MCF 10A (cell line): Measurements from ENCODE around the gene ABCC4. TPM values are rescaled to one million over a fixed set of nuclear protein-coding genes. Genes with fewer than 3 reads are reported as not detected.
A peak's percentile ranks its signal among the peaks of the same experiment; 100 is the strongest.

Source experiments
- BruUV-seq: library from RNA; stranded (reverse); fragments of 400-500 nt; replicated peaks from 2 replicates; lab custom pipeline; 2021; lab: Mats Ljungman, UMichigan
- CTCF ChIA-PET: fragments of 300-600 bp; sonication (Branson Sonifier 250); formaldehyde crosslinking; extraction: SDS; loops from one replicate; lab custom pipeline; 2021; ENCODE audit warnings: antibody characterized with exemption, inconsistent platforms; lab: Yijun Ruan, JAX
- POLR2A ChIA-PET: fragments of 300-600, 350-650 bp; sonication (Branson Sonifier 250); formaldehyde crosslinking; extraction: SDS; loops from one replicate; lab custom pipeline; 2020; ENCODE audit warnings: antibody characterized with exemption, inconsistent platforms; lab: Yijun Ruan, JAX
- DNase-seq: peaks from one replicate; pipeline ENCODE4 v3.0.0-alpha.2; 2018; ENCODE audit not compliant: unreplicated experiment
- H3K27ac Mint-ChIP-seq: one replicate; pipeline ENCODE4 v1.8.0; 2022; ENCODE audit warnings: mild to moderate bottlenecking, low read depth, mixed read lengths; ENCODE audit not compliant: unreplicated experiment
- H3K27me3 Mint-ChIP-seq: one replicate; pipeline ENCODE4 v1.8.0; 2022; ENCODE audit warnings: mixed read lengths; ENCODE audit not compliant: insufficient read depth, unreplicated experiment
- H3K36me3 Mint-ChIP-seq: one replicate; pipeline ENCODE4 v1.8.0; 2022; ENCODE audit warnings: mild to moderate bottlenecking, moderate library complexity, mixed read lengths; ENCODE audit not compliant: insufficient read depth, unreplicated experiment
- H3K4me1 Mint-ChIP-seq: one replicate; pipeline ENCODE4 v1.8.0; 2022; ENCODE audit warnings: mixed read lengths; ENCODE audit not compliant: insufficient read depth, unreplicated experiment
- H3K4me3 Mint-ChIP-seq: one replicate; pipeline ENCODE4 v1.8.0; 2022; ENCODE audit warnings: mild to moderate bottlenecking, moderate library complexity, mixed read lengths; ENCODE audit not compliant: unreplicated experiment
- H3K9me3 Mint-ChIP-seq: one replicate; pipeline ENCODE4 v1.8.0; 2022; ENCODE audit warnings: mixed read lengths; ENCODE audit not compliant: unreplicated experiment
- intact Hi-C: fragments of 100-400 bp; cut with micrococcal nuclease; formaldehyde crosslinking; loops from 2 replicates; pipeline ENCODE4 v1.14.1; 2022
- total RNA-seq: library from RNA; stranded (reverse); gene quantifications from 2 replicates; pipeline ENCODE4 v1.2.3, GENCODE V29; 2022
- TF ChIP-seq, protein P1 (sequence below): fragments of 200-600 bp; IDR thresholded peaks from one replicate; pipeline ENCODE4 v1.8.0; 2022; ENCODE audit warnings: antibody characterized with exemption, mild to moderate bottlenecking; ENCODE audit not compliant: unreplicated experiment

The ABCC4 gene
- total RNA-seq, 1 experiment from 2014 or later, result 13.9 TPM

DNA sequence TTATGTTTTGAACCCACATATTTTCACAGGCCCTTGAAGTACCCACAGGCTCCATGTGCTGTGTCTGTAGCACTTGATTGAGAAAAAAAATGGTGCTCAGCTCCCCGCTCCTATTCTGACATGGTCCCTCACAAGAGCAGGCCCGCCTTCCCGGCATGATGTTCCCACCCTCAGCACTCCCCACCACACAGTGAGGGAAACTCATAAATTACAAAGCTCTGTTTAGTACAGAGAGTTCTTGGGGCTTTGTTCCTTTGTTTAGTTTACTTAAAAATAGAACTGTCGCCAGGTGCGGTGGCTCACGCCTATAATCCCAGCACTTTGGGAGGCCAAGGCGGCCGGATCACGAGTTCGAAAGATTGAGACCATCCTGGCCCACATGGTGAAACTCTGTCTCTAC, 25.9 kb upstream of the ABCC4 start:
- no peak overlapping the region for H3K27ac Mint-ChIP-seq
- BruUV-seq, result no TSS peak

DNA sequence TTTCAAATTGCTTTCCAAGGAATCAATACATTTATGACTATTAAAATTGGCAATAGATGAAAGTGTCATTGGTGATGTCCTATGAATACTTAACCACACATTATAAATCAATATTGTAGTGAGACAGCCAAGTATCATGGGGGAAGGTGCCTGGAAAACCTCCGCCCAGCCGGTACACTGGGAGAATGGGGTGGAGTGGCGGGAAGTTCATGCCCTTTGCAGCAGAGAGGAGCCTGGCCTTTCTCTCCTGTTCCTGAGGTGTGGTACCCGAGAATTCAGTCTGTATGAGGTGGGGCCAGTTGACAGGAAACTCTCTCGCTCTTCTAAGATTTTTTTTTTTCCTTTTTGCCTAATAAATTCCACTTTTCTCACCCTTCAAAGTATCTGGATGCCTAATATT, 25.4 kb upstream of the ABCC4 start:
- DNase-seq, result no peak
- H3K4me1 Mint-ChIP-seq, result no peaks in the 10 kb centered on the region
- H3K27ac Mint-ChIP-seq, result no peak overlapping the region
- POLR2A ChIA-PET, result no interaction called here
- H3K27me3 Mint-ChIP-seq, result no peaks in the 10 kb centered on the region
- CTCF ChIA-PET, result no interaction called here
- TF ChIP-seq, protein P1, sequence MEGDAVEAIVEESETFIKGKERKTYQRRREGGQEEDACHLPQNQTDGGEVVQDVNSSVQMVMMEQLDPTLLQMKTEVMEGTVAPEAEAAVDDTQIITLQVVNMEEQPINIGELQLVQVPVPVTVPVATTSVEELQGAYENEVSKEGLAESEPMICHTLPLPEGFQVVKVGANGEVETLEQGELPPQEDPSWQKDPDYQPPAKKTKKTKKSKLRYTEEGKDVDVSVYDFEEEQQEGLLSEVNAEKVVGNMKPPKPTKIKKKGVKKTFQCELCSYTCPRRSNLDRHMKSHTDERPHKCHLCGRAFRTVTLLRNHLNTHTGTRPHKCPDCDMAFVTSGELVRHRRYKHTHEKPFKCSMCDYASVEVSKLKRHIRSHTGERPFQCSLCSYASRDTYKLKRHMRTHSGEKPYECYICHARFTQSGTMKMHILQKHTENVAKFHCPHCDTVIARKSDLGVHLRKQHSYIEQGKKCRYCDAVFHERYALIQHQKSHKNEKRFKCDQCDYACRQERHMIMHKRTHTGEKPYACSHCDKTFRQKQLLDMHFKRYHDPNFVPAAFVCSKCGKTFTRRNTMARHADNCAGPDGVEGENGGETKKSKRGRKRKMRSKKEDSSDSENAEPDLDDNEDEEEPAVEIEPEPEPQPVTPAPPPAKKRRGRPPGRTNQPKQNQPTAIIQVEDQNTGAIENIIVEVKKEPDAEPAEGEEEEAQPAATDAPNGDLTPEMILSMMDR, result no peak
- no peaks in the 10 kb centered on the region for H3K36me3 Mint-ChIP-seq
- no peak overlapping the region for H3K4me3 Mint-ChIP-seq
- BruUV-seq, result no TSS peak
- intact Hi-C loops, result no loop called here
- no peaks in the 10 kb centered on the region for H3K9me3 Mint-ChIP-seq

More for the DNA sequence above, 25.9 kb upstream of the ABCC4 start:
- no peak for DNase-seq
- Mint-ChIP-seq H3K4me1 (no peaks in the 10 kb centered on the region), H3K4me3 (no peak overlapping the region), H3K36me3 (no peaks in the 10 kb centered on the region), H3K27me3 (no peaks in the 10 kb centered on the region), H3K9me3 (no peaks in the 10 kb centered on the region)
- TF ChIP-seq, protein P1, result no peak
- intact Hi-C loops, result no loop called here
- CTCF ChIA-PET, result no interaction called here
- POLR2A ChIA-PET, result no interaction called here

DNA sequence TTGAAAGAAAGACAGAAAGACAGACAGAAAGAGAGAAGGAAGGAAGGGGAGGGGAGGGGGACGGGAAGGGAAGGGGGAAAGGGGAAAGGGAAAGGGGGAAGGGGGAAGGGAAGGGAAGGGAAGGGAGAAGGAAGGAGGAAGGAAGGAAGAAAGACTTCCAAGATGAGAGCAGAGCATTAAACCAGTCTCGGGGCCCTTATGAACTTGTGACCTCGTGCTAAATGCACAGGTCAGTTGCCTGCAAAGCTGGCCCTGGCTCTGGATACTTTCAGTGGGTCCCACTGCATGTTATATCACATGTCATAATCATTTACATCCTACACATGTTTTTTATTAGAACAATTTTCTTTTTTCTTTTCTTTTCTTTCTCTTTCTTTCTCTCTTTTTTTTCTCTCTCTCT, 24.2 kb upstream of the ABCC4 start:
- ChIA-PET CTCF (interaction anchor here (0.6 to 1.6 kb wide), 2 partner anchors 28 to 244 kb away, joined by 3 to 5 read pairs; no protein-coding TSS in a partner anchor), POLR2A (interaction anchor here (0.6 kb wide), 1 partner anchor 20 kb away, joined by 3 read pairs; no protein-coding TSS in a partner anchor)
- TF ChIP-seq, protein P1, result no peak
- Mint-ChIP-seq H3K4me3 (no peak overlapping the region), H3K36me3 (no peaks in the 10 kb centered on the region), H3K27ac (peak overlapping the region; percentile 83), H3K4me1 (no peaks in the 10 kb centered on the region), H3K27me3 (no peaks in the 10 kb centered on the region), H3K9me3 (no peaks in the 10 kb centered on the region)
- intact Hi-C loops, result no loop called here
- no peak for DNase-seq
- BruUV-seq, result no TSS peak

DNA sequence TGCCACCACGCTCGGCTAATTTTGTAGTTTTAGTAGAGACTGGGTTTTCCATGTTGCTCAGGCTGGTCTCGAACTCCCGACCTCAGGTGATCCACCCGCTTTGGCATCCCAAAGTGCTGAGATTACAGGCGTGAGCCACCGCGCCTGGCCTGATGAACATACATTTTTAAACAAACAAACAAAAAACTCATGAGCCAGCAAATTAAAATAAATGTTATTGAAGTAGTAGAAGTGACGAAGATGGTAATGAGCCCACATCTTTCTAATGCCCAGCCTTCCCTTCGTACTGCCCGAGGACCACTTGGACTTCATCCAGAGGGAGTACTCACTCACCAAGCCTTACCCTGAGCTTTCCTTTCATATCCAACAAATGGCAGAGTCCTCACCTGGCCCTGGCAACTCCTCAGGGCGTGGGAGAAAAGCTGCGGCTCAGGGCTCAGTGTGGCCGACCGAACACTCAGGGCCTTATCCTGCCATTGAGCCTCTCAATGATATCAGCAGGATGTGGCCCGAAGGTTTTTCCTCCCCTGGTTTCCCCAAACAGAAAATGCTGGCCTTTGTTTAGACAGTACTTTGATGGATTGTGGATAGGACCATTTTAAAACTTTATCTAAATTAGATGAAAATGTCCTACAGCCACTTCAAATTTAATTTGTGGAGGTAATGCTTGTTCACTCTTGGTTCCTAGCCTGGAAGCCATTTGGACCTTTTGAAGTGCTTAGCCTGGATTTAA, 22.8 kb upstream of the ABCC4 start:
- no peak for DNase-seq
- H3K27ac Mint-ChIP-seq, result no peak overlapping the region
- ChIA-PET POLR2A (no interaction called here), CTCF (interaction anchor here (0.7 to 1.6 kb wide), 2 partner anchors 27 to 183 kb away, joined by 3 read pairs; no protein-coding TSS in a partner anchor)
- H3K9me3 Mint-ChIP-seq, result no peaks in the 10 kb centered on the region
- H3K4me1 Mint-ChIP-seq, result no peaks in the 10 kb centered on the region
- no peaks in the 10 kb centered on the region for H3K36me3 Mint-ChIP-seq
- intact Hi-C loops, result no loop called here
- no TSS peak for BruUV-seq
- no peak overlapping the region for H3K4me3 Mint-ChIP-seq
- TF ChIP-seq, protein P1, result no peak
- H3K27me3 Mint-ChIP-seq, result no peaks in the 10 kb centered on the region
